Right lobe of liver (tissue), 6 donors: ENCODE measurements around the gene TLN1. TPM values are rescaled to one million over a fixed set of nuclear protein-coding genes. Genes with fewer than 3 reads are reported as not detected.

ENCODE experiments used
- ATAC-seq, 4 donors: fragments of 200-7000 bp; cut with Tn5 transposase; one replicate each; pipeline ENCODE4 v1.9.1; 2020; ENCODE audit warnings: mild to moderate bottlenecking in 4 of 4, moderate library complexity in 4 of 4
- DNase-seq, 3 donors: peaks; one replicate each; pipeline ENCODE4 v3.0.0-alpha.2; 2020
- H3K27ac ChIP-seq, 3 donors: fragments of 200-600 bp; one replicate each; pipeline ENCODE4 v1.8.0; 2022
- H3K27me3 ChIP-seq, 2 donors: fragments of 200-600 bp; one replicate each; pipeline ENCODE4 v1.8.0; 2022
- H3K36me3 ChIP-seq, 4 donors: fragments of 200-600 bp; sonication (generic) in 1 of 4; one replicate each; pipeline versions ENCODE4 v1.5.1 to v1.8.0; 2017 to 2022; ENCODE audit warnings: control low read depth in 1 of 4
- H3K4me1 ChIP-seq, 4 donors: fragments of 200-600 bp; sonication (generic) in 1 of 4; one replicate each; pipeline versions ENCODE4 v1.5.1 to v1.8.0; 2017 to 2022; ENCODE audit warnings: control low read depth in 1 of 4
- H3K4me3 ChIP-seq, 3 donors: fragments of 200-600 bp; one replicate each; pipeline ENCODE4 v1.8.0; 2022
- H3K9me3 ChIP-seq, 4 donors: fragments of 200-600 bp; sonication (generic) in 1 of 4; one replicate each; pipeline versions ENCODE4 v1.5.1 to v1.8.0; 2017 to 2022; ENCODE audit warnings: control low read depth in 1 of 4
- CTCF ChIP-seq, 4 donors: fragments of 200-600 bp in 3 of 4; fragments of 450-650 bp in 1 of 4; IDR thresholded peaks; one replicate each; pipeline versions ENCODE4 v1.5.1 to v1.8.0; 2016 to 2022; ENCODE audit warnings: antibody characterized with exemption in 4 of 4, mild to moderate bottlenecking in 2 of 4
- POLR2A ChIP-seq: fragments of 450-650 bp; IDR thresholded peaks from one replicate; pipeline ENCODE4 v1.6.1; 2017; ENCODE audit warnings: antibody characterized with exemption, mild to moderate bottlenecking
- WGBS: methylation state at CpG from one replicate; pipeline ENCODE4 v1.1.6; 2018; ENCODE audit warnings: low coverage, low lambda C conversion rate; ENCODE audit not compliant: insufficient coverage; ENCODE audit errors: missing lambda C conversion rate; 5-methylcytosine and 5-hydroxymethylcytosine counted together
- intact Hi-C, 2 donors: fragments of 100-400 bp; cut with DNase I; formaldehyde crosslinking; loops; one replicate each; pipeline versions ENCODE4 v1.11.2 to v1.14.1; 2022
- total RNA-seq, 6 experiments: library from RNA; depleted of rRNA in 2 of 6; stranded (reverse); fragments of >200 nt in 2 of 6; fragmentation: NEBNext Ultra II Directional in 3 of 6; extraction: Animal tissue kit (Norgen Biotek cat#: 25700) in 3 of 6; gene quantifications; one replicate each; pipeline versions ENCODE4 v1.1.0 to v1.2.4, GENCODE V29; 2016 to 2023
- donor health status: DM: no; HTN: yes; CAD: no.
- donor health status: DM: no; HTN: no; CAD: no.
- donor health status: DM: no; HTN: no; CAD: no.
- donor health status: DM: no; HTN: yes; CAD: no.
- donor health status: DM: no; HTN: yes; CAD: no.

Gene TLN1
- total RNA-seq, 6 experiments from 2014 or later, result 103 to 168 (median 128) TPM

DNA sequence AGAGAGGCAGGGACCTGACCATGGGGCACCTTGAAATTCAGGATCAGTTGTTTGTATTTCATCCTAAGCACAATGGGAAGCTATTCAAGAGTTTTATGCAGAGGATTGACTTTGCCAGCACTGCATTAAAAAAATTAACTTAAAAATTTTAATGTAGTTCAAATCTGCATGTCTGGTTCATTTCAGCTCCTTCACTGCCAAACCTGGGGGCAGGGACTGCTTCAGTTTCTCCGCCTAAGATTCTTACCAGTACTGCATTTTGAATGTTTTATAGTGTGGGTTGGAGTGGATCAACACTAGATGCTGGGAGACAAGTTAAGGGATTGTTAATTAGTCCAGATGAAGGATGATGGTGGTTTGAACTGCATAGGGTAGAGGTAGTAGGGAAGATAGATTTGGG, 37.8 kb upstream of the TLN1 start:
- H3K4me1 ChIP-seq, result peaks cover 0 to 20% (median 12%) of the 10 kb centered on the region in 4 donors
- DNase-seq (no peak), ATAC-seq (no peak)
- 92% methylated on average over 1 of the region's 1 CpG for WGBS
- no peak overlapping the region for H3K4me3 ChIP-seq
- H3K36me3 ChIP-seq, result no peaks in the 10 kb centered on the region
- no peaks in the 10 kb centered on the region for H3K9me3 ChIP-seq
- TF ChIP-seq CTCF (IDR thresholded peaks at IDR 0.05) (no peak), POLR2A (no peak)
- H3K27ac ChIP-seq, result no peak overlapping the region
- intact Hi-C loops, result no loop called here
- H3K27me3 ChIP-seq, result no peaks in the 10 kb centered on the region

- Histone ChIP-seq H3K27me3 (no peaks in the 10 kb centered on the region), H3K4me1 (peaks cover 0 to 18% (median 11%) of the 10 kb centered on the region in 4 donors), H3K4me3 (no peak overlapping the region), H3K27ac (no peak overlapping the region), H3K9me3 (no peaks in the 10 kb centered on the region), H3K36me3 (no peaks in the 10 kb centered on the region)
- no peak for TF ChIP-seq POLR2A
- WGBS, result 88% methylated on average over 1 of the region's 1 CpG
- intact Hi-C loops, result no loop called here
- no peak for ATAC-seq
- no peak for DNase-seq
These were observed 35.5 kb upstream of the TLN1 start for GRCh38 chr9:35767458-35767857.

- Histone ChIP-seq H3K4me1 (peaks cover 0 to 17% (median 9%) of the 10 kb centered on the region in 4 donors), H3K9me3 (no peaks in the 10 kb centered on the region), H3K27ac (no peak overlapping the region), H3K4me3 (no peak overlapping the region), H3K27me3 (no peaks in the 10 kb centered on the region), H3K36me3 (no peaks in the 10 kb centered on the region)
- ATAC-seq (no peak), DNase-seq (no peak)
- intact Hi-C loops, result no loop called here
- TF ChIP-seq CTCF (IDR thresholded peaks at IDR 0.05) (no peak), POLR2A (no peak)
- WGBS, result 100% methylated on average over 2 of the region's 2 CpGs
These were observed 35.0 kb upstream of the TLN1 start for GRCh38 chr9:35766997-35767396.

GRCh38 chr9:35763803-35764202, 31.8 kb upstream of the TLN1 start:
- DNase-seq (no peak), ATAC-seq (no peak)
- Histone ChIP-seq H3K9me3 (no peaks in the 10 kb centered on the region), H3K27ac (no peak overlapping the region), H3K4me1 (peaks cover 0 to 4% (median 0%) of the 10 kb centered on the region in 4 donors), H3K4me3 (no peak overlapping the region), H3K27me3 (no peaks in the 10 kb centered on the region), H3K36me3 (no peaks in the 10 kb centered on the region)
- TF ChIP-seq POLR2A (no peak), CTCF (IDR thresholded peaks at IDR 0.05) (no peak)
- intact Hi-C loops, result no loop called here
- 100% methylated on average over 1 of the region's 1 CpG for WGBS

DNA sequence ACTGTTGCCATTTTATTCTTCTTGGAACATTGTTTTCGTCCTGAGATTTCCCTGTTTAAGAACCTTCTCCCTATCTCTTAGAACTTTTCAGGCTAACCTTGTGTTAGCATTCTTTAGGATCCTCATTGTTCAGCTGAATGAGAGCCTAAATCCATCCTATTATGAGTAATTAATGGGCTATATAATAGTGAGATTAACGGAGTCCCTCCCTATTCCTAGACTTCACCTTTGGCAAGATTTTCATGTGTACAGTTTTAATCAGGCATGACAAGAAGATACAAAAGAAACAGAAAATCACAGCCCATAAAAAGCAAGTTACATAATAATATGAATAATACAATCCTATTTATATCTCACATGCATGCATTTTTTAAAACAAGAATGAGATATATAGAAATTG, 31.2 kb upstream of the TLN1 start:
- TF ChIP-seq CTCF (IDR thresholded peaks at IDR 0.05) (no peak), POLR2A (no peak)
- no peaks in the 10 kb centered on the region for H3K27me3 ChIP-seq
- no peak overlapping the region for H3K4me3 ChIP-seq
- H3K4me1 ChIP-seq, result peaks cover 0 to 10% (median 3%) of the 10 kb centered on the region in 4 donors
- DNase-seq (no peak), ATAC-seq (no peak)
- no peak overlapping the region for H3K27ac ChIP-seq
- intact Hi-C loops, result no loop called here
- H3K36me3 ChIP-seq, result no peaks in the 10 kb centered on the region
- 97% methylated on average over 2 of the region's 2 CpGs for WGBS
- no peaks in the 10 kb centered on the region for H3K9me3 ChIP-seq
